Activated T-helper 9 cell treated with anti-CD3 and anti-CD28 coated beads, Interleukin-2, amount 50 U/mL, for 16 hours (primary cell): ENCODE results near the gene CXCL11.
"Not testable (repeated sequence)": the region's sequence is repeated elsewhere in the genome, so short reads cannot be mapped to it uniquely, and the experiment has no call there.

ENCODE experiments used
- DNase-seq: peaks from one replicate; pipeline ENCODE4 v3.0.0-alpha.2; 2020; ENCODE audit warnings: low read depth

The CXCL11 gene

DNA sequence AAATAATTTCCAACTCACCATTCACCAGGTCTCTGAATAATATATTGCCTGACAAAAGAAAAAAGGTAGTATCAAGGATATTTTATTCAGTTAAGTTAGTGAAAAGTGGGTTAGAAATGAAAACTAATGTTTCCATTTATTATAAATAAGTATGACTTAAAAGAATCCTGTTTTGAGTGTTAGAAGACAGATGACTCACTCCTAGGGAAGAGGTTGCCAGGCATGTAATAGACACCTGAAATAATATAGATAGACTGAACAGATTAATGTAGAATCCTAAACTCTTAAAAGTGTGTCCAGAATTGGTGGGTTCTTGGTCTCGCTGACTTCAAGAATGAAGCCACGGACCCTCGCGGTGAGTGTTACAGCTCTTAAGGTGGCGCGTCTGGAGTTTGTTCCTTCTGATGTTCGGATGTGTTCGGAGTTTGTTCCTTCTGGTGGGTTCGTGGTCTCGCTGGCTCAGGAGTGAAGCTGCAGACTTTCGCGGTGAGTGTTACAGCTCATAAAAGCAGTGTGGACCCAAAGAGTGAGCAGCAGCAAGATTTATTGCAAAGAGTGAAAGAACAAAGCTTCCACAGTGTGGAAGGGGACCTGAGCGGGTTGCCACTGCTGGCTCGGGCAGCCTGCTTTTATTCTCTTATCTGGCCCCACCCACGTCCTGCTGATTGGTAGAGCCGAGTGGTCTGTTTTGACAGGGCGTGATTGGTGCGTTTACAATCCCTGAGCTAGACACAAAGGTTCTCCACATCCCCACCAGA lies 6.5 kb upstream of the CXCL11 start:
- DNase-seq, result not testable (repeated sequence)

DNA sequence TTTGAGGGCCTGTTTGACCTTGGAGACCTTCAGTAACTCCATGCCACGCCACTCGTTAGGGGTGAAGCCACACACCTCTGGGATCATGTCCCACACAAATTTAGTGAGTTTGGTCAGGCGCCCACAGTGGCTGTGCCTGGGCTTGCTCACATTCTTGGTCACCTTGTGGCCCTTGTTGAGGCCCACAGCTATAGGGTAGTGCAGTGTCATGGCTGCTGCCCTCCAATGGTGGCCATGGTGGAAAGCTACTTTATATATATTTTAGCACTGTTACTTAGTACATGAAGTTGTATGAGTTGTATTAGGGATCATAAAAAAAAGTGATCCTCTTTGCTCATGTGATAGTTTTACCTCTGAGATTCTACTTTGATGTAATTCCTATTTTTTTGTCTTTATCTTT lies 985 bp upstream of the CXCL11 start:
- DNase-seq, result no peak

DNA sequence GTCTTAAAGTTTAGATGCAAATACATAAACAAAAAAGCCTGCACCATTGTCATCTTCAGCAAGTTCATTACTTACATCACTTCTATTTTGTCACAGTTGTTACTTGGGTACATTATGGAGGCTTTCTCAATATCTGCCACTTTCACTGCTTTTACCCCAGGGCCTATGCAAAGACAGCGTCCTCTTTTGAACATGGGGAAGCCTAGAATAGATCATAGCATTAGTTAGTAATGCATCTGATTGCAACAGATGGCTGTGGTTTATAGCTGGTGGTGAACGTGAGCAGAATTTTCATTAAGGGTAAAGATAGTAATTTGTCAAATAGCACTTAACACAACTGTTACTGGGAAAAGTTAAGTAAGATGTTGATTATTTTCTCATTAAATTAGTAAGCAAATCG lies 729 bp downstream of the CXCL11 start:
- DNase-seq, result no peak

DNA sequence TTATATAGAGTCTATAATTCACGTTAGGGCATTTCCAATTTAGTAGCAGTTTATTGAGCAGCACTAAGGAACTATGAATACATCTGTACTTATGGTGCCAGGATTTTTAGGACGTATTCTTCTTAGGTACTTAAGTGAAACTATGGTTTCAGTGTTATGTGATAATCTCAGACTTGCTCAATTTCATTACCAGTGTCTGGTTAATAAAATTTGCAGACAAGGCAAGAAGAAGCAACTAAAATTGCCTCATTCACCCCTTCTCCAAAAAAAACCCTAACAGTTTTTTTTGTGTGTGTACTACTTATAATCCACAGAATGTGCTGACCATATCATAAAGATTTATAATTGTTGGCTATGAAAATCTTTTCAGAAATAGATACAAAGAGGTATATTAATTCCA lies 6.6 kb downstream of the CXCL11 start:
- no peak for DNase-seq

DNA sequence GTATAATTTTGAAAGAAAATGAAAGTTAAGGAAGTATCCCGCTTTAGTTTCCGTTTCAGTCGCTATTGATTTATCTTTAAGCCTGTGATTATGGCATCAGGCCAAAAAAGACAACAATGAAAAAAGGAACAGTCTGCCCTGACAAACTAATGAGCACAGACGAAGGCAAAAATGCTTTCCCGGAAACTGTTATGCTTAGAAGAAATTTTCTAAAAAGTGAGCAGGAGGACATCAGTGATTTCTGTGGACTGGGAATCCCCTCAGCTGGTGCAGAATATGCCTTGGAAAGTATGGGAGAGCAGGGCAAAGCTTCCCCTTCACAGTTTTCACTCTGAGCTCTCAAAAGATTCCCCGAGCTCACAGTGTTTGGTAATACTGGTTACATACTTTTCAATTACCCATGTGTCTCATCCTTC lies 7.5 kb downstream of the CXCL11 start:
- DNase-seq, result no peak

DNA sequence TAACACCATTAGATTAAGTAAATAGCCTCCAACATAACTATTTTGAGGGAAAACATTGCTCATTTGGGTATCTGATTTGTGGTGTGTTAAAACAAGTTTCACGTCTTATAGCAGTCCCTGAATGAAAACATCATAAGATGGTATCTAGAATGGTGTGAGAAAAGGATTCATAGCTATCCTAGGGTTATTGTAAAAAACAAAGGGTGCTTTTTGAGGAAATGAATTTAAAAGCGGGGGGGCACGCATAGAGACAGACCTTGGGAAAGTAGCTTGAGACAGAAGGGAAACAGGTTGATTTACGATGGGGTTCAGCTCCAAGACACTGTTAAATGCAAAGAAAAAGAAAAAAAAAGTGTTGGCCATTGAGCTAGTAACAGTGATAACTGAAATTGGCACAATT lies 11.8 kb downstream of the CXCL11 start:
- no peak for DNase-seq

DNA sequence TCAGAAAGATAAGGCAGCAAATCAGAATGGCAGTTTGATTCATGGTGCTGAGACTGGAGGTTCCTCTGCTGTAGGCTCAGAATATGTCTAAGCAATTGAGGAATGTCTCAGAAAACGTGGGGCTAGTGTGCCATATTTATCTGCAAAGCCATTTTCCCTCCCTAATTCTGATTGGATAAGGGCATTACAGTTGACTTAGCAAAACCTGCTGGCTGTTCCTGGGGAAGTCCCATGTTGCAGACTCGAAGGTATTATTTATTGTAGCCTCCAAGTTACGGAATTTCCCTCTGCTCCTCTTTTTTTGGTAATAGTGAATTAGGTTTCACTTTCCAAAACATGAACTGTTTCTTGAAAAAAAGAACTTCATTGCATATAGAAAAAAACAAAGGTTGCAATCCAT lies 12.5 kb downstream of the CXCL11 start, which contains the start of gene CXCL10:
TSS of gene CXCL10 (minus strand) at position 109 of the 400 bp plus-strand sequence. CDS start at position 43, 66 bp downstream.
- no peak for DNase-seq

DNA sequence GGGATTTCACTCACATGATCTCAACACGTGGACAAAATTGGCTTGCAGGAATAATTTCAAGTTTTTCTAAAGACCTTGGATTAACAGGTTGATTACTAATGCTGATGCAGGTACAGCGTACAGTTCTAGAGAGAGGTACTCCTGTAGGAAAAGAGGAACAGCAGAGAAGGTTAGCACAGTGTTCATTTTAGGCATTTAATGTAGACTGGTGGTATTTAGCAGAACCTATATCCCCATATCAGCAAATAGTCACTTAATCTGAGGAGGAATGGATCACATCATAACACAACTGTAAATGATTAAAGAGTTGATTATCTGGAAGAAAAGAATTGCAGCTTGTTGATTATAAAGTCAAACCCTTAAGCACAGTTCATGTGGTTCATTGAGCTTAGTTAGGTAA lies 13.2 kb downstream of the CXCL11 start:
- DNase-seq, result no peak

DNA sequence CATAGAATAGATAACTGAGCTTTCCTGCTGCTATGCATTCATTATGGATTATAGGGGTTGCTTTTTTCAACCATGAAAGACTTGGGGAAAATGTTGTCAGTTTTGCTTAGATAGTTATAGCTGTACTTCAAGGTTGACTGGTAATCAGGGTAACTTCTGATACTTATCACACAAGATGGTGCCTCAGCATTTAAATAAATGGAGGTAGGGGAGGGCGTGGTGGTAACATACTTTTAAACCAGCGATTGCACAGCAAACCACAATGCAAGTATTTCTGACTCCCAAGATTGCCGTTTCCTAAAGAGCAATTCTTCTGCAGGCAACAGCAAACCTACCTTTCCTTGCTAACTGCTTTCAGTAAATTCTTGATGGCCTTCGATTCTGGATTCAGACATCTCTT lies 13.8 kb downstream of the CXCL11 start:
- DNase-seq, result no peak

DNA sequence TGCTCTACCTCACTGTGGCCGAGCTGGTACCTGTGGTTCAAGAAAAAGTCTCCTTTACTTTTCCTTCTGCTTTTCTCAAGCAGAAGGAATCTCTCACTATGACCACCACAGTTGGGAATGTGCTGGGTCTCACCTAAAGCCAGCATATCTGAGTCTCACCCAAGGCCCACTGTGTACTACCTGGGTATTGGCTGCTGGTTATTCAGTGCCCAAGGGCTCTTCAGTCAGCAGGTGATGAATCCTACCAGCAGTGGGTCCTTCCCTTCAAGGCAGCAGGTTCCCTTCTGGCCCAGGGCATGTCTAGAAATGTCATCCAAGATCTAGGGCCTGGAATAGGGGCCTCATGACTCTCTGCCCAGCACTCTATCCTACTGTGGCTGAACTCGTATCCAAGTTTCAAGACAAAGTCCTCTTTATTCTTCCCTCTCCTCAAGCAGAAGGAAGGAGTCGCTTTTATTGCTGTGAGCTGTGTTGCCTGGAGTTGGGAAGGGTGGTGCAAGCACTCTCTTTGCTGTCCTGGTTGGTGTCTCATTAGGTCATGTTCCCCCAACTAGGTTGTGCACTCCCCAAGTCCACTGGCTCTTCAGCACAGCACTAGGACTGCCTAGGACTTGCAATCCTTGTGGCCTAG lies 18.7 kb downstream of the CXCL11 start:
- no peak for DNase-seq

DNA sequence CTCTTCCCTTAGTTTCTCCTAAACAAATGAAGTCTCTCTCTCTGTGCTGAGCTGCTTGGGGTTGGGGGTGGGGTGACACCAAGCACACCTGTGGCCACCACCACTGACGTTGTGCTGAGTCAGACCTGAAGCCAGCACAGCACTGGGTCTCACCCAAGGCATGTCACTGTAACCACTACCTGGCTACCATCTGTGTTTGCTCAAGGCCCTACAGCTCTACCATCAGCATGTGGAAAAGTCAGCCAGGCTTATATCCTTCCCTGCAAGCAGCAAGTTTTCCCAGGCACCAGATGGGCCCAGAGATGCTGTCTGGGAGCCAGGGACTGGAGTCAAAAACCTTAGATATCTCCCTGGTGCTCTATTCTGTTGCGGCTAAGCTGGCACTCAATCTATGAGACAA lies 19.5 kb downstream of the CXCL11 start:
- DNase-seq, result no peak

DNA sequence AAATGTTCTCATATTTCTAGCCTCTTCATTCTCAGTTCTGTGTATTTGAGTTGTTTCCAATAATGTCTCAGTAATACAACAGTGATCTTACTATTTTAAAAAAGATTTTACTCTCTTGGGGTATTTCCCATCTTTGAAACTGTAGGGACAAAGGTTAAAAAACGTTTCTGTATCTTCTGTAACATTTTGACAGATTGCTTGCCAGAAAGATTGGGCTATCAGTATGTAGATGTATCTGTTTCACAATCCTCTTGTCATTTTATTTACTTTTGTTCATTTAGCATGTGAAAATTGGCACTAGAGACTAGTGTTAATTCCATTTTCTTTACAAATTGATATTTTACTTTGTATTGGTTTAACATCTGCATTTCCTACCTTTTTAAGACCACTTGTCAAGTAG lies 22.3 kb downstream of the CXCL11 start:
- DNase-seq, result no peak

DNA sequence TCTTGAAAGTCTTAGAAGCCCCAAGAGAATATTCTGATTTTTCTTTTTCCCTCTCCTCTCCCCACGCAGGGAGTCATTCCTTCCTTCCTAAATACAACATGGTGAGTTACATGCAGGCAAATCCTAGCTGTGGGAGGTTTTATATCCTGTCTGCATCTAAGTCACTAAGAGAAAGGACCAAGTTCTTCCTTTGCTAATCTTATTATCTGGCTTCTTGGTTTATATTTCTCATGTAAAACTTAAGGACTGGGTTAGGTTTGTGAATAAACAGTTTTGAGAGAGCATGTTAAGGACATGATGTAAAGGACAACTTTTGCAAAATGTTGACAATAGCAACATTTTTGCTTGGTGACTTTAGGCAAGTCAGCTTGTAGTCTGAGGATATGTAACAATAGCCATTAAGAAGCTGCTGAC lies 23.5 kb downstream of the CXCL11 start:
- DNase-seq, result no peak

DNA sequence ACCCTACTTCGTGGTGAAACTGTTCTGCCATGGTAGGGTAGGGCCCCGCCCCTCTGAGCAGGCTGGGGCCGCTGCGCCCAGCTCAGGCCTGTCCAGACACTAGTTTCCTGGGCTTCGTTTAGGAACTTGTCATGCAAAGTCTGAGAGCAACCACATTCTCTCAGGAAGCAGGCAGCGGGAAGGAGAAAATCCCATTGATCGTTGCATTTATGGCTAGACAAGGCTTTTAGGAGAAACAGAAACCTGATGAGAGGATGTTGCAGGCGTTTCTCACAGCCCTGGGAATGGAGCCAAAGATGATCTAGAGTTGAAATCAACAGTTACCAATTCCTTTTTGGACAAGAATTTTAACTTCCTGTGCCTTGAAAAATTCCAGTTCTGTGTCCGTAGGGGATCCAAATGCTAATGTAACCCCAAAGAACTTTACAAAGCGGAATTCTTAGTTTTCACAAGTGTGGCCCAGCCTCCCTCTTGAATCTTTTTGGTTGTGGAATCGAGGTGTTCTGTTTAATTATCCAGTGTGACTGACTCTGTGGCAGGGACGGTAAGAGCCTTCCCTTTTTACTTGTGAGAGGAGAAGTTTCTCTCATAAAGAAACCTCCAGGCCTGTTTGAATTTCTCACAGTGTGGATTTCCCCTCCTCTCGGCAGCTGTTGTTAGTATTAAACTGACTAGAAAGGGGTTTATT lies 24.0 kb downstream of the CXCL11 start:
- no peak for DNase-seq

DNA sequence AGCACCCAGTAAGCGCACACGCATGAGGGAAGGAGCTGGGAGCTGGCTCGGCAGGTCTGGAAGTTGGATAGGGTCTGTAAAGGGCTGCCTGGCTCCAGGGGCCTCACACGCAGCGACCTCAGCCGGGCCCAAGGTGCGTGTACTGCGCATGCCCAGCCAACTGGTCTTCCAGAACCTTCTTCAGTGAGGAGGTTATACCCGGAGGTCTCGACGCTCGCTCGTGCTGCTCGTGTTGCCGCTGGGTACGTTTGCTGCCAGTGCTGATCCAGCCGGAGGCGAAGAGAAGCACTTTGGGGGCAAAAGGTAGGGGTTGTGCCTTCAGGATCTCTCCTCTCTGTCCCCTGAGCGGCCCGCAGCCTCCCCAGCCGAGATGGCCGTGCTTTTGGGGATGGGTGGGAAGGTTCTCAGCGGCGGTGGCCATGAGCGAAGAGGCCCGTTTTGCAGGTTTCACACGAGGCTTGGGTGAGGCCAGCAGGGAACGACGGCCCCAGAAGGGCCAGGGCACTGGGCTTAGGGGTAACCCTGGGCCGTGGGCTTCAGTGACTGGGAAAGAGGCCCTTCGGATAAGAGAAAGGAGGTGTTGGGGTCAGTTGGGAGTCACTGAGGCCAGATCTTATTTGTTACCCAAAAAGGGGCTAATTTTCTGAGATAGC lies 24.7 kb downstream of the CXCL11 start:
- no peak for DNase-seq

DNA sequence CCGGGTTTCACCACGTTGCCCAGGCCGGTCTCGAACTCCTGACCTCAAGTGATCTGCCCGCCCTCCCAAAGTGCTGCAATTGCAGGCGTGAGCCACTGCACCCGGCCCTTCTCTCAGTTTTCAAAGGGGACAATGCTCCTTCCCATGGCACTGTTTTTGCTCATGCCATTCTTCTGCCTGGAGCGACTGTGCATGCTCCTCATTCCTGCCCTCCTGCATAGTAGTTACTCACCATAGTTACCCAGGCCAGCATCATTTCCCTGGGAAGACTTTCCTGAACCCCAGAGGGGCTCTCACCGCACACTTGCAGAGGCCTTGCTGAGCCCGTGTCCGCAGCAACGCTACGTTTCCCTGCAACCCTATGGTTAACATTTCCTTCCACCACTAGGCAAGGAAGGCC lies 25.3 kb downstream of the CXCL11 start:
- DNase-seq, result no peak

DNA sequence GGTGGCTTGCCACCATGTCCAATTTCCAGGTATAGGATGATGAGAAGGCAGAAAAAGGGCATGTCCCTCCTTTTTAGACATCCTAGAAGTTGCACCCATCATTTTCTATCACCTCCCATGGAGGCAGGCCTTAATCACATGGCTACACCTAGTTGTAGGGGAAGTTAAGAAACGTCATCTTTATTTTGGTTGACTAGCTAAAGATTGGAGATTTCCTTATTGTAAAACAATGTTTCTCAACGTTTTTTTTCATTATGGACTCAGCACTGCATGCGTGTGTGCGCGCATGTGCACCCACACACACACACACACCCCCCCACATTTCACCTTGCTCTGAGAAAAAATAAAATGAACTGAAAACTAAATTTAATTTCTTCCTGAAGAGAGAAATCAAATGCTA lies 26.6 kb downstream of the CXCL11 start:
- DNase-seq, result no peak

DNA sequence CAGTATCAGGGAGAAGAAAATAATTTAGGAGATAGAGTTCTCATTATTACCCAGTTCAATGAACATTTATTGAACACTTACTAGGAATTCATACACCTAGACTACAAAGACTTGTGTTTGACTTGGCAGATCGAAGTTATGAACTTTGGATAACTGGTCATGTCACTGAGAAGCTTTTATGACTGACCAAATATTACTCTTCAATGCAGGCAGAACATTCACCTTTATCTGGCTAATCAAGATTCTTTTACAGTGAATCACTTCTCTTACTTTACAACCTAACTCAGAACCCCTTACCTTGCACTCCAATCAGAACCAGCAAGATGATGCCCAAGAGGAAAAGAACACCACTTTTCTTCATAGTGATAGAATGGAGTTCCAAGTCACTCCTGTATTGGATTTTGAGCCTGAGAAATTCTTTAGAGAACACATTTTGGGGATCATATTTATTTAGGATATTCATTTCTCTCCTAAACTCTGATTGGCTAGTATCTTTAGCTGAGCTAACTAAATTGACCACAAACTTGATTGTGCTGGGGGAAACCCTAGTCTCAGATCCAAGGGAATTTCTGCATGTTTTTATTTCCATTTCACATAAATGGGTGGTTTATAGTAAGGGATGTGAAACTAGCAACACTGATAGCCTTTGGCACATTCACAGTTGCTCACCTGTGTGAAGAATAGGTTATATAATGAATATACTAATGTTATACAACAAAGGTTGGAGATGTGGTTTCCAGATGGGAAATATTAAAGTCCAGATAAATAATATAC lies 28.6 kb downstream of the CXCL11 start, which contains the start of gene CXCL9:
TSS of gene CXCL9 (minus strand) at position 421 of the 774 bp plus-strand sequence. CDS start at position 361, 60 bp downstream.
- no peak for DNase-seq

DNA sequence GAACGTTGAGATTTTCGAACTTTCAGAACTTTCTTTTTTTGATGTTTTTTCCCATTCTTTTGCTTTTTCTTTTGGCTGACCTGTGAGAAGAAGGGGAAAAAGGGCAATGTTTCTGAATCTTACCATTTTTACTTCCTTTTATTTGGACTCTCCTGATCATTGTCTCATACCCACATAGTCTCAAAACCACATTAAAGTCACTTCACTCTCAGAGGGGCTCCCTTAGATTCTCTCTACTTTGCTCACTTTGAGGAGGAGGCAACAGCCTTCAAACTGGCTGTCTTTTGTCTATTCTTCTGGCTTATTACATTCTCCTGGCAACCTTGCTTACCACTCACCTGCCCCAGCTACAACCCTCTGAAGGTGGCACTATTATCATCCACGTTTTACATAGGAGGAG lies 32.2 kb downstream of the CXCL11 start:
- DNase-seq, result no peak

DNA sequence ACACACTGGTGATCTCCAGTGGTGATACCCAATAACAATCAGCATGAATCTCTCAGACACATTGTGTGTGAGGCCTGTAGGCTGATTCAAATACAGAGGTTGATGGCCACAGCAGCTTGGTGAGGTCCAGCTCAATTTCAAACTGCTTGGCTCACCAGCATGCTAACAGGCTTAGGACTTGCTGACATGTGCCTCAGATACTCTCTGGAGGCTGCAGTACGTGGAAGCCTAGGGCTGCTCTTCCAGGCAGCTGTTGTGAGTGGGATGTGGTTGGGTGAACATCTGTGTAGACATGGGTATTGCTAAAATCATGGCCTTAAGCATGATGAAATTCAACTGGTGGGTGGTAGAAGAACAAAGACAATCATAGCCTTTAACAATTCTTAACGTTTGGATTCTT lies 32.8 kb downstream of the CXCL11 start:
- DNase-seq, result no peak

DNA sequence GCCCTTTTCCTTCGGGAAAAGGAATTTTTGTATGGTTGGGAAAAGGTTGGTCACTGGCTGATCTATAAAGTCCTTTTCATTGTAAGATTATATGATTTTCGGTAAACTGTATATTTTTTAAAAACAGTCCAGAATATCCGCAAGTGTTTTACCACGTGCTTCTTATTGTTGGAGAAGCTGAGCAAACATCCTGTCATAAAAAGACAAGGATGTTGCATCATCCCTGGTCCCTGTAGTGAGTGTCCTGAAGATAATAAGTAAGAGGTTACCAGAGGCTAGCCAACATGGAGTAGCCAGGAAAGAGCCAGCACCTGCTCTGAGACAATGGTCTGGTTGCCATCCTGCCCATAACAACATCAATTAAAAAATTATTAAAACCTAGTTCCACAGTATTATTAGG lies 33.7 kb downstream of the CXCL11 start:
- no peak for DNase-seq

DNA sequence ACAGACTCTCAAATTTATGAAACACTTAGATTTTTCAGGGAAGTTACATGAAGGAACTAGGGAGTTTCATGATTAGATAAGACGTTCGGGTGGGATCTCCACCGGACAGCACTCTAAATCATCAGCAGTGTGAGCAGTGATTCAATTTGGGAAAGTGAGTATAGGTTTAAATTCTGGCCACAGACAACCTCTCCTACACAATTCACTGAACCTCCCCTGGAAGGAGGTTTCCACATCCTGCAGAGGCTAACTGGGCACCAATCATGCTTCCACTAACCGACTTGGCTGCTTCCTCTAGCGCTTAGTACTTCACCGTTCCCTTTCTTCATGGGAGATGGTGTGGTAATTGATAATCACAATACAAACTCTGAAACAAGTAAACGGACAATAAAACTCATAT lies 34.2 kb downstream of the CXCL11 start:
- DNase-seq, result no peak
